Breast epithelium (tissue), 4 donors: ENCODE measurements around the gene SPCS1. TPM values are rescaled to one million over a fixed set of nuclear protein-coding genes. Genes with fewer than 3 reads are reported as not detected.
"Not testable (repeated sequence)": the region's sequence is repeated elsewhere in the genome, so short reads cannot be mapped to it uniquely, and the experiment has no call there.

Experiments used
- DNase-seq, 2 donors: peaks; one replicate each; pipeline ENCODE4 v3.0.0-alpha.2; 2019; ENCODE audit warnings: low spot score in 2 of 2
- H3K27ac ChIP-seq, 2 donors: fragments of 200-600 bp; sonication (generic) in 1 of 2; one replicate each; pipeline ENCODE4 v1.5.1; 2016 to 2019; ENCODE audit warnings: mild to moderate bottlenecking in 1 of 2
- H3K27me3 ChIP-seq, 2 donors: fragments of 200-600 bp; sonication (generic) in 1 of 2; one replicate each; pipeline versions ENCODE4 v1.5.1 to v1.6.0; 2017 to 2019; ENCODE audit warnings: control low read depth in 1 of 2, mild to moderate bottlenecking in 1 of 2
- H3K36me3 ChIP-seq: fragments of 200-600 bp; one replicate; pipeline ENCODE4 v1.5.1; 2019
- H3K4me1 ChIP-seq, 2 donors: fragments of 200-600 bp; sonication (generic); one replicate each; pipeline ENCODE4 v1.5.1; 2016 to 2019; ENCODE audit warnings: control low read depth in 1 of 2
- H3K4me3 ChIP-seq, 3 donors: fragments of 200-600 bp; sonication (generic); 1 replicate in 2 of 3; 2 replicates in 1 of 3; pipeline ENCODE4 v1.5.1; 2016 to 2019; ENCODE audit warnings: mild to moderate bottlenecking in 3 of 3, moderate library complexity in 2 of 3
- H3K9me3 ChIP-seq, 2 donors: fragments of 200-600 bp; sonication (generic) in 1 of 2; one replicate each; pipeline ENCODE4 v1.5.1; 2016 to 2019; ENCODE audit warnings: control low read depth in 1 of 2
- POLR2A ChIP-seq: fragments of 450-650 bp; IDR thresholded peaks from one replicate; pipeline ENCODE4 v1.6.1; 2016; ENCODE audit warnings: antibody characterized with exemption, mild to moderate bottlenecking, moderate library complexity
- POLR2AphosphoS5 ChIP-seq, 3 donors: sonication (generic); formaldehyde crosslinking; IDR thresholded peaks; one replicate each; pipeline ENCODE4 v1.6.1; 2017; ENCODE audit warnings: antibody characterized with exemption in 3 of 3
- intact Hi-C: fragments of 100-400 bp; cut with DNase I; formaldehyde crosslinking; loops from one replicate; pipeline ENCODE4 v1.15.1; 2023; ENCODE audit warnings: low total_unique reads
- total RNA-seq, 3 donors: library from RNA; depleted of rRNA; stranded (reverse); fragments of >200 nt; gene quantifications; one replicate each; pipeline ENCODE4 v1.1.0, GENCODE V29; 2016
- TF ChIP-seq, protein P1 (sequence below), 3 donors: fragments of 450-650 bp; IDR thresholded peaks; one replicate each; pipeline ENCODE4 v1.5.1; 2016 to 2017; ENCODE audit warnings: antibody characterized with exemption in 3 of 3, mild to moderate bottlenecking in 3 of 3, moderate library complexity in 3 of 3

SPCS1 gene
- total RNA-seq, 3 donors from 2014 or later, result 77.1 to 90.2 (median 86.5) TPM

DNA sequence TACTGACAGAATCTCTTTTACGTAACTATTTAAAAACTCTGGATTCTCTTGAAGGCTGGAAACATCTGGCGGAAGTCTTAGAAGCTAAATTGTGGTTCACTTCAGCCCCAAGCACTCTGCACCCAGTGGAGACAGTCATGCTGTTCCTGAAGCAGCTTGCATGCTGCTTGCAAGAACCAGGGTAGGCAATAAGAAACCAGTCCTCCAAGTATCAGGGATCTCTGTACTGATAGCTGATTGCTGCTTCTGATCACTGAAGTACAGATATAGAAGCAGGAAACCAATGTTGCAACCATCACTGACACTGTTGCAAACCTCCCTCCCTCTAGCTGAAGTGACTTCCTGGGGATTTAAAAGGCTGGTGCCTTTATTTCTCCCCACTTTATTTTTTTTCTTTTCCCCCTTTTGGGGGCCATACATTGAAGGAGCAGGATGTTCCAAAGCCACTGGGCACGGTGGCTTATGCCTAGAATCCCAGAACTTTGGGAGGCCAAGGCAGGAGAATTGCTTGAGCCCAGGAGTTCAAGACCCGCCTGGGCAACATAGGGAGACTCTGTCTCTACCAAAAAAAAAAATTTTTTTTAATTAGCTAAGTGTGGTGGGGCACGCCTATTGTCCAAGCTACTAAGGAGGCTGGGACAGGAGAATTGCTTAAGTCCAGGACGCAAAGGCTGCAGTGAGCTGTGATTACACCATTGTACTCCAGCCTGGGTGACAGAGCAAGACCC lies 15.3 kb downstream of the SPCS1 start:
- Histone ChIP-seq H3K4me1 (no peaks in the 10 kb centered on the region), H3K36me3 (no peaks in the 10 kb centered on the region), H3K9me3 (peaks cover 0 to 4% of the 10 kb centered on the region in 2 donors), H3K27me3 (no peaks in the 10 kb centered on the region), H3K4me3 (no peak overlapping the region), H3K27ac (no peak overlapping the region)
- no peak for DNase-seq
- intact Hi-C loops, result no loop called here
- TF ChIP-seq POLR2A (no peak), POLR2AphosphoS5 (IDR thresholded peaks at IDR 0.05) (no peak)
- TF ChIP-seq, protein P1, sequence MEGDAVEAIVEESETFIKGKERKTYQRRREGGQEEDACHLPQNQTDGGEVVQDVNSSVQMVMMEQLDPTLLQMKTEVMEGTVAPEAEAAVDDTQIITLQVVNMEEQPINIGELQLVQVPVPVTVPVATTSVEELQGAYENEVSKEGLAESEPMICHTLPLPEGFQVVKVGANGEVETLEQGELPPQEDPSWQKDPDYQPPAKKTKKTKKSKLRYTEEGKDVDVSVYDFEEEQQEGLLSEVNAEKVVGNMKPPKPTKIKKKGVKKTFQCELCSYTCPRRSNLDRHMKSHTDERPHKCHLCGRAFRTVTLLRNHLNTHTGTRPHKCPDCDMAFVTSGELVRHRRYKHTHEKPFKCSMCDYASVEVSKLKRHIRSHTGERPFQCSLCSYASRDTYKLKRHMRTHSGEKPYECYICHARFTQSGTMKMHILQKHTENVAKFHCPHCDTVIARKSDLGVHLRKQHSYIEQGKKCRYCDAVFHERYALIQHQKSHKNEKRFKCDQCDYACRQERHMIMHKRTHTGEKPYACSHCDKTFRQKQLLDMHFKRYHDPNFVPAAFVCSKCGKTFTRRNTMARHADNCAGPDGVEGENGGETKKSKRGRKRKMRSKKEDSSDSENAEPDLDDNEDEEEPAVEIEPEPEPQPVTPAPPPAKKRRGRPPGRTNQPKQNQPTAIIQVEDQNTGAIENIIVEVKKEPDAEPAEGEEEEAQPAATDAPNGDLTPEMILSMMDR (IDR thresholded peaks at IDR 0.05), result no peak

DNA sequence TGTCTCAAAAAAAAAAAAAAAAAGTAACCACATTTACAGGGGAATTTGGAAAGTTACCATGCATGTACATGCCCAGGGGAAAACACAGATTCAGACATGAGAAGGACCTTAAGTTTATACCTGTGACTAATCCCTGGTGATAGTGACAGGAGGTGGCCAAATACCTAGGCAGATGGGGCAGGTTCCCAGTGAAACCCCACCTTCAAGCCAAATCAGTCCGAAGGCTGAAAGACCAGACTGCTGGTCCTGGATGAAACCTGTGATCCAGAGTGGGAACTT lies 15.8 kb downstream of the SPCS1 start:
- no peak overlapping the region for H3K27ac ChIP-seq
- no peaks in the 10 kb centered on the region for H3K36me3 ChIP-seq
- intact Hi-C loops, result no loop called here

GRCh38 chr3:52722491-52722890 lies 16.6 kb downstream of the SPCS1 start:
- intact Hi-C loops, result no loop called here
- DNase-seq, result no peak
- Histone ChIP-seq H3K4me1 (no peaks in the 10 kb centered on the region), H3K9me3 (peaks cover 0 to 4% of the 10 kb centered on the region in 2 donors), H3K27ac (no peak overlapping the region), H3K36me3 (no peaks in the 10 kb centered on the region), H3K4me3 (no peak overlapping the region), H3K27me3 (no peaks in the 10 kb centered on the region)
- TF ChIP-seq, protein P1 (IDR thresholded peaks at IDR 0.05), result no peak
- TF ChIP-seq POLR2AphosphoS5 (IDR thresholded peaks at IDR 0.05) (no peak), POLR2A (no peak)

More for the DNA sequence above, 15.8 kb downstream of the SPCS1 start:
- Histone ChIP-seq H3K4me1 (no peaks in the 10 kb centered on the region), H3K4me3 (no peak overlapping the region), H3K9me3 (peaks cover 0 to 4% of the 10 kb centered on the region in 2 donors), H3K27me3 (no peaks in the 10 kb centered on the region)
- no peak for DNase-seq
- TF ChIP-seq POLR2A, result no peak
- TF ChIP-seq POLR2AphosphoS5 (IDR thresholded peaks at IDR 0.05), result no peak
- TF ChIP-seq, protein P1 (IDR thresholded peaks at IDR 0.05), result no peak

DNA sequence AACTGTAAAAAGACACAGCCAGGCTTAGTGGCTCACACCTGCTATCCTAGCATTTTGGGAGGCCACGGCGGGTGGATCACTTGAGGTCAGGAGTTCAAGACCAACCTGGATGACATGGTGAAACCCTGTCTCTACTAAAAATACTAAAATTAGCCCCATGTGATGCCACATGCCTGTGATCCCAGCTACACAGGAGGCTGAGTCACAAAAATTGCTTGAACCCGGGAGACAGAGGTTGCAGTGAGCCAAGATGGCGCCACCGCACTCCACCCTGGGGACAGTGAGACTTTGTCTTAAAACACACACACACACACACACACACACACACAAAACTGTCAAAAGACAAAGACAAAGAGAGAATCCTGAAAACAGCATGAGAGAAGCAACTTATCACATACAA lies 18.0 kb downstream of the SPCS1 start:
- H3K9me3 ChIP-seq, result peaks cover 0 to 4% of the 10 kb centered on the region in 2 donors
- no peak overlapping the region for H3K27ac ChIP-seq
- H3K36me3 ChIP-seq, result no peaks in the 10 kb centered on the region
- no peak overlapping the region for H3K4me3 ChIP-seq
- no peaks in the 10 kb centered on the region for H3K27me3 ChIP-seq
- H3K4me1 ChIP-seq, result no peaks in the 10 kb centered on the region
- DNase-seq, result no peak
- TF ChIP-seq POLR2A, result no peak
- TF ChIP-seq, protein P1 (IDR thresholded peaks at IDR 0.05), result no peak
- TF ChIP-seq POLR2AphosphoS5 (IDR thresholded peaks at IDR 0.05), result no peak
- intact Hi-C loops, result no loop called here

- no peaks in the 10 kb centered on the region for H3K36me3 ChIP-seq
- H3K27me3 ChIP-seq, result no peaks in the 10 kb centered on the region
- H3K4me1 ChIP-seq, result no peaks in the 10 kb centered on the region
- H3K27ac ChIP-seq, result no peak overlapping the region
- no peak for DNase-seq
- intact Hi-C loops, result no loop called here
- TF ChIP-seq POLR2A (no peak), POLR2AphosphoS5 (IDR thresholded peaks at IDR 0.05) (no peak)
- TF ChIP-seq, protein P1 (IDR thresholded peaks at IDR 0.05), result no peak
- no peak overlapping the region for H3K4me3 ChIP-seq
- H3K9me3 ChIP-seq, result peaks cover 0 to 4% of the 10 kb centered on the region in 2 donors
Measured at GRCh38 chr3:52724511-52724910, 18.6 kb downstream of the SPCS1 start.

DNA sequence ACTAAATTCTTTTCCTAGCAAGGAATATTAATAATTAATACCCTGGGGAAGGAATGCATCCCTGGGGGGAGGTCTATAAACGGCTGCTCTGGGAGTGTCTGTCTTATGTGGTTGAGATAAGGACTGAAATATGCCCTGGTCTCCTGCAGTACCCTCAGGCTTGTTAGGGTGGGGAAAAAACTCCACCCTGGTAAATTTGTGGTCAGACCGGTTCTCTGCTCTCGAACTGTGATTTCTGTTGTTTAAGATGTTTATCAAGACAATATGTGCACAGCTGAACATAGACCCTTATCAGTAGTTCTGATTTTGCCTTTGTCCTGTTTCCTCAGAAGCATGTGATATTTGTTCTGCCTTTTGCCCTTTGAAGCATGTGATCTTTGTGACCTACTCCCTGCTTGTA lies 22.8 kb downstream of the SPCS1 start:
- H3K27ac ChIP-seq, DNase-seq, H3K9me3 ChIP-seq, H3K27me3 ChIP-seq, H3K4me1 ChIP-seq, intact Hi-C loops, H3K36me3 ChIP-seq, H3K4me3 ChIP-seq: not testable (repeated sequence)
